Neural progenitor cell (in vitro differentiated cells): ENCODE measurements around the gene TUB. TPM values are rescaled to one million over a fixed set of nuclear protein-coding genes. Genes with fewer than 3 reads are reported as not detected.

Experiments used
- DNase-seq: peaks from one replicate; pipeline ENCODE4 v3.0.0-alpha.2; 2016; ENCODE audit warnings: low spot score
- H2AFZ ChIP-seq: fragments of 200-600 bp; sonication (generic); replicated peaks from 2 replicates; pipeline ENCODE4 v1.6.1; 2016; ENCODE audit warnings: antibody characterized with exemption
- H3F3A ChIP-seq: fragments of 200-600 bp; sonication (generic); 2 replicates; pipeline ENCODE4 v1.6.1; 2016; ENCODE audit warnings: antibody characterized with exemption, low read depth
- H3K27ac ChIP-seq: fragments of 200-600 bp; sonication (generic); 2 replicates; pipeline ENCODE4 v1.5.1; 2016; ENCODE audit warnings: mild to moderate bottlenecking
- H3K27me3 ChIP-seq: fragments of 200-600 bp; sonication (generic); 2 replicates; pipeline ENCODE4 v1.6.1; 2016; ENCODE audit warnings: mild to moderate bottlenecking, moderate library complexity
- H3K36me3 ChIP-seq: fragments of 200-600 bp; sonication (generic); 2 replicates; pipeline ENCODE4 v1.5.1; 2016
- H3K4me1 ChIP-seq: fragments of 200-600 bp; sonication (generic); 2 replicates; pipeline ENCODE4 v1.6.1; 2016; ENCODE audit warnings: mixed run types
- H3K4me2 ChIP-seq: fragments of 200-600 bp; sonication (generic); 2 replicates; pipeline ENCODE4 v1.6.1; 2016
- H3K4me3 ChIP-seq: fragments of 200-600 bp; sonication (generic); 2 replicates; pipeline ENCODE4 v1.5.1; 2016
- H3K79me2 ChIP-seq: fragments of 200-600 bp; sonication (generic); 2 replicates; pipeline ENCODE4 v1.6.1; 2016; ENCODE audit warnings: low read depth
- H3K9ac ChIP-seq: fragments of 200-600 bp; sonication (generic); 2 replicates; pipeline ENCODE4 v1.6.1; 2016
- H3K9me3 ChIP-seq: fragments of 200-600 bp; sonication (generic); 2 replicates; pipeline ENCODE4 v1.5.1; 2016; ENCODE audit warnings: low read depth
- H4K20me1 ChIP-seq: fragments of 200-600 bp; sonication (generic); 2 replicates; pipeline ENCODE4 v1.6.1; 2016; ENCODE audit warnings: low read depth
- H3K27ac Mint-ChIP-seq: 3 replicates; pipeline ENCODE4 v1.8.0; 2021; ENCODE audit warnings: mixed read lengths
- H3K27me3 Mint-ChIP-seq: 2 replicates; pipeline ENCODE4 v1.8.0; 2022; ENCODE audit warnings: low read depth, mild to moderate bottlenecking, inconsistent platforms, moderate library complexity, mixed read lengths; ENCODE audit not compliant: insufficient read depth
- H3K36me3 Mint-ChIP-seq: 3 replicates; pipeline ENCODE4 v1.8.0; 2021; ENCODE audit warnings: mixed read lengths
- H3K4me1 Mint-ChIP-seq: 3 replicates; pipeline ENCODE4 v1.8.0; 2021; ENCODE audit warnings: mixed read lengths
- H3K4me3 Mint-ChIP-seq: 3 replicates; pipeline ENCODE4 v1.8.0; 2021; ENCODE audit warnings: mild to moderate bottlenecking, moderate library complexity, mixed read lengths
- H3K9me3 Mint-ChIP-seq: 3 replicates; pipeline ENCODE4 v1.8.0; 2020; ENCODE audit warnings: mixed read lengths
- EZH2 ChIP-seq: fragments of 200-600 bp; sonication (generic); IDR thresholded peaks from 2 replicates; pipeline ENCODE4 v1.6.1; 2017; ENCODE audit warnings: antibody characterized with exemption, mild to moderate bottlenecking, moderate library complexity
- EZH2phosphoT487 ChIP-seq: fragments of 200-600 bp; sonication (generic); IDR thresholded peaks from 2 replicates; pipeline ENCODE4 v1.6.1; 2017; ENCODE audit warnings: antibody characterized with exemption
- total RNA-seq: library from RNA; depleted of rRNA; stranded (reverse); fragments of >200 nt; gene quantifications from 2 replicates; pipeline ENCODE4 v1.2.3, GENCODE V29; 2015; ENCODE audit warnings: low replicate concordance
- TF ChIP-seq, protein P1 (sequence below): fragments of 200-600 bp; sonication (generic); IDR thresholded peaks from 2 replicates; pipeline ENCODE4 v1.5.1; 2017; ENCODE audit warnings: antibody characterized with exemption, mild to moderate bottlenecking

The TUB gene
- total RNA-seq, 1 donor from 2014 or later = 28.7 TPM

DNA sequence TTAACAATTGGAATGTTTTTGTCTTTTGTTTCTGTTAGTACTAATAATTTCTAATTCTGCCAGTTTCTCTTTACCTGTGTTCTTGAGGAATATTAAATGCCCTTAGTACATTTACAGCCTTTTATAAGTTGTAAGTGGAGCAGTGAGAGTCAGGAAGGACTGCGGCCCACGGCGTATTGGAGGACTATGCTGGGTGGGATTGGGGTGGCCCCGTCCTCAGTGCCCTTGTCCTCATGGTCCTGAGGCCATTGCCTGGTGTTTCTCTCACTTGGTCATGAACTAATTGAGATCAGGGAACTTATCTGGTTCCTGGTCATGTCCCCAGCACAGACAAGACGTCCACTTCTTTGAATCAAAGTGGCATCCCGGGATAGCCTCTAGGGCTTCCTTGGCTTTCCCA lies 3.3 kb downstream of the TUB start:
- H3K9me3 ChIP-seq = no peaks in the 10 kb centered on the region
- no peak overlapping the region for H3K4me2 ChIP-seq
- H3K4me3 ChIP-seq = no peak overlapping the region
- TF ChIP-seq, protein P1, sequence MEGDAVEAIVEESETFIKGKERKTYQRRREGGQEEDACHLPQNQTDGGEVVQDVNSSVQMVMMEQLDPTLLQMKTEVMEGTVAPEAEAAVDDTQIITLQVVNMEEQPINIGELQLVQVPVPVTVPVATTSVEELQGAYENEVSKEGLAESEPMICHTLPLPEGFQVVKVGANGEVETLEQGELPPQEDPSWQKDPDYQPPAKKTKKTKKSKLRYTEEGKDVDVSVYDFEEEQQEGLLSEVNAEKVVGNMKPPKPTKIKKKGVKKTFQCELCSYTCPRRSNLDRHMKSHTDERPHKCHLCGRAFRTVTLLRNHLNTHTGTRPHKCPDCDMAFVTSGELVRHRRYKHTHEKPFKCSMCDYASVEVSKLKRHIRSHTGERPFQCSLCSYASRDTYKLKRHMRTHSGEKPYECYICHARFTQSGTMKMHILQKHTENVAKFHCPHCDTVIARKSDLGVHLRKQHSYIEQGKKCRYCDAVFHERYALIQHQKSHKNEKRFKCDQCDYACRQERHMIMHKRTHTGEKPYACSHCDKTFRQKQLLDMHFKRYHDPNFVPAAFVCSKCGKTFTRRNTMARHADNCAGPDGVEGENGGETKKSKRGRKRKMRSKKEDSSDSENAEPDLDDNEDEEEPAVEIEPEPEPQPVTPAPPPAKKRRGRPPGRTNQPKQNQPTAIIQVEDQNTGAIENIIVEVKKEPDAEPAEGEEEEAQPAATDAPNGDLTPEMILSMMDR = no peak
- TF ChIP-seq EZH2phosphoT487 (no peak), EZH2 (no peak)
- Mint-ChIP-seq H3K4me1 (peaks cover 54% of the 10 kb centered on the region), H3K9me3 (no peaks in the 10 kb centered on the region), H3K27me3 (peaks cover 10% of the 10 kb centered on the region), H3K36me3 (no peaks in the 10 kb centered on the region), H3K27ac (peak overlapping the region; percentile 26), H3K4me3 (peak overlapping the region; percentile 31)
- no peak overlapping the region for H3K9ac ChIP-seq
- H3K36me3 ChIP-seq = no peaks in the 10 kb centered on the region
- DNase-seq = no peak
- H3K79me2 ChIP-seq = peaks cover 51% of the 10 kb centered on the region
- no peak overlapping the region for H2AFZ ChIP-seq
- no peak overlapping the region for H3K27ac ChIP-seq
- peaks cover 53% of the 10 kb centered on the region for H4K20me1 ChIP-seq
- peaks cover 16% of the 10 kb centered on the region for H3K27me3 ChIP-seq
- H3F3A ChIP-seq = peaks cover 18% of the 10 kb centered on the region
- peaks cover 46% of the 10 kb centered on the region for H3K4me1 ChIP-seq

DNA sequence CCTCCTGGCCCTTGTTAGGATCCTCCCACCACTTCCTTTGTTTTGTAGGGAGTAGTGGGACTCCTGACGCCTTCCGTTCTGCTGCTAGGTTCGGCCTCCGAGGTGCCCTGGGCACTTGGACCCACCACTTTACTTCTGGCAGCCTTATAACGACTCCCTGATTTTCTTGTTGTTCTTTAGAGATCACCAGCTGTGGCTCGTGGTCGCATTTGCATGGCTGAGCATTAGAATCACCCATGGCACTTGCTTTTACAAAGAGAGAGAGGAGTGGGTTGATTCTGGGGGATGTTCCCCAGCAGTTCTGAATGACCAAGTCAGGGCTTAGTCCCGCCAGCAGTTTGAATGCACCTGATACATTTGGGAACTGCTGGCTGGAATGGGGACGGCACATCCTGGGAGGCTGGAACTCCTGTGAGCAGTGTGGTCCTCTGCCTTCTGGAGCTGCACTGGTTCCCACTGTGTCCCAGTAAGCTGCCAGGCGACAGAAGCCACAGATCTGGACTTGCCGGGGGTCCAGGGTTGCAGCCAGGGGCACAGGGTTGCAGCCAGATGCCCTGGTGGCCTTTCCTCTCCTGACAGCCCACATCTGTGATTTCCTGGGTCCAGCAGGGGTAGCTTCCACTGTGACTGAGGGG lies 4.1 kb downstream of the TUB start:
- Mint-ChIP-seq H3K4me1 (peaks cover 50% of the 10 kb centered on the region), H3K4me3 (no peak overlapping the region), H3K27me3 (peaks cover 8% of the 10 kb centered on the region), H3K9me3 (no peaks in the 10 kb centered on the region), H3K36me3 (no peaks in the 10 kb centered on the region), H3K27ac (no peak overlapping the region)
- peaks cover 51% of the 10 kb centered on the region for H3K79me2 ChIP-seq
- no peak overlapping the region for H3K4me3 ChIP-seq
- no peak for DNase-seq
- no peaks in the 10 kb centered on the region for H3K9me3 ChIP-seq
- peaks cover 46% of the 10 kb centered on the region for H3K4me1 ChIP-seq
- no peak overlapping the region for H2AFZ ChIP-seq
- H3K9ac ChIP-seq = no peak overlapping the region
- no peak overlapping the region for H3K27ac ChIP-seq
- H3K36me3 ChIP-seq = no peaks in the 10 kb centered on the region
- H3K4me2 ChIP-seq = peak overlapping the region; percentile 9
- H3F3A ChIP-seq = peaks cover 18% of the 10 kb centered on the region
- H4K20me1 ChIP-seq = peaks cover 55% of the 10 kb centered on the region
- peaks cover 8% of the 10 kb centered on the region for H3K27me3 ChIP-seq
- TF ChIP-seq EZH2phosphoT487 (no peak), EZH2 (no peak)
- TF ChIP-seq, protein P1 = no peak

DNA sequence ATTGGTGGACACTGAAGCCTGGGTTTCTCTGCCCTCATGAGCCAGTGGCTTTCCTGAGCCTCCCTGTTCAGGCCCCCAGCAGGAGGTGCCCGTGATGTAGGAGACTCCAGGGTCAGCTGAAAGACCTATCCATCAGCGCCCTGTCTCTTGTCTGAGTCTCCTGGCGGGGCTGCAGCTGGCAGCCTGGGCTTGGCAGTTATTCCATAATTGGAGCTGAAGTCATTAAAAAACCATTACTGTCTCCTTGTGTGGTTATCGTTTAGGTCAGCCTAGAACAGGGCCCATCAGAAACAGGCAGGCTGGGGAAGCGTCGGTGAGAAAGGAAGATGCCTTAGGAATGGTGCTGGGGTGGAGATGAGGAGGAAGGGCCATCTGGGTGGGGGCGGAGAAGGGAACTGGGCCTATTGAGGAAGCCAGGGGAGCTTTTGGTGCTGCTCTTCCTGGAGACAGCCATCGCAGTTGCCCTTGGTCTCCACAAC lies 5.0 kb downstream of the TUB start:
- no peak for DNase-seq
- H3K9ac ChIP-seq = no peak overlapping the region
- H2AFZ ChIP-seq = no peak overlapping the region
- TF ChIP-seq, protein P1 = no peak
- TF ChIP-seq EZH2phosphoT487 = no peak
- no peak for TF ChIP-seq EZH2
- no peaks in the 10 kb centered on the region for H3K27me3 ChIP-seq
- peaks cover 6% of the 10 kb centered on the region for H3K27me3 Mint-ChIP-seq
- peaks cover 18% of the 10 kb centered on the region for H3F3A ChIP-seq
- no peak overlapping the region for H3K27ac ChIP-seq
- H3K4me2 ChIP-seq = no peak overlapping the region
- peaks cover 60% of the 10 kb centered on the region for H4K20me1 ChIP-seq
- peaks cover 46% of the 10 kb centered on the region for H3K4me1 ChIP-seq
- H3K4me3 Mint-ChIP-seq = no peak overlapping the region
- H3K9me3 ChIP-seq = no peaks in the 10 kb centered on the region
- H3K27ac Mint-ChIP-seq = no peak overlapping the region
- H3K79me2 ChIP-seq = peaks cover 51% of the 10 kb centered on the region
- H3K4me3 ChIP-seq = no peak overlapping the region
- no peaks in the 10 kb centered on the region for H3K9me3 Mint-ChIP-seq
- peaks cover 50% of the 10 kb centered on the region for H3K4me1 Mint-ChIP-seq
- no peaks in the 10 kb centered on the region for H3K36me3 Mint-ChIP-seq
- no peaks in the 10 kb centered on the region for H3K36me3 ChIP-seq
